H1 (cell line): ENCODE measurements around the gene MGRN1. TPM values are rescaled to one million over a fixed set of nuclear protein-coding genes. Genes with fewer than 3 reads are reported as not detected.

ENCODE experiments used
- CTCF ChIA-PET: fragments of 300-600 bp; sonication (Branson Sonifier 250); formaldehyde crosslinking; loops from one replicate; lab custom pipeline; 2021; ENCODE audit not compliant: partially characterized antibody; lab: Charles Lee
- POLR2A ChIA-PET: fragments of 300-600 bp; sonication (Branson Sonifier 250); formaldehyde crosslinking; loops from one replicate; lab custom pipeline; 2021; ENCODE audit warnings: inconsistent platforms; ENCODE audit not compliant: partially characterized antibody; lab: Charles Lee
- DNase-seq, 2 experiments: peaks; one replicate each; pipeline versions ENCODE4 v3.0.0 to v3.0.0-alpha.2; 2010 to 2022; ENCODE audit warnings: low spot score in 2 of 2, low read depth in 1 of 2, mixed read lengths in 1 of 2
- FAIRE-seq: peaks from 2 replicates; lab custom pipeline; 2011; peaks lifted over from hg19 to GRCh38; lab: Jason Lieb, UNC
- H2AFZ ChIP-seq: 2 replicates; pipeline ENCODE4 v1.8.1; 2012; ENCODE audit warnings: low read length, inconsistent platforms
- H2AK5ac ChIP-seq: 2 replicates; pipeline ENCODE4 v1.6.1; 2013; ENCODE audit warnings: low read depth, low read length
- H2BK120ac ChIP-seq: replicated peaks from 2 replicates; pipeline ENCODE3; 2013; ENCODE audit warnings: low read depth, low read length, inconsistent platforms
- H2BK12ac ChIP-seq: 2 replicates; pipeline ENCODE4 v1.6.1; 2013; ENCODE audit warnings: low read depth, low read length
- H2BK15ac ChIP-seq: 2 replicates; pipeline ENCODE4 v1.6.1; 2013; ENCODE audit warnings: low read length
- H2BK20ac ChIP-seq: 2 replicates; pipeline ENCODE4 v1.6.1; 2013; ENCODE audit warnings: low read length
- H2BK5ac ChIP-seq: 2 replicates; pipeline ENCODE4 v1.6.1; 2013; ENCODE audit warnings: low read depth, low read length
- H3K14ac ChIP-seq: 2 replicates; pipeline ENCODE4 v1.6.1; 2013; ENCODE audit warnings: inconsistent platforms; ENCODE audit not compliant: insufficient read length
- H3K18ac ChIP-seq: 2 replicates; pipeline ENCODE4 v1.6.1; 2013; ENCODE audit warnings: low read length; ENCODE audit errors: extremely low read depth
- H3K23ac ChIP-seq: 2 replicates; pipeline ENCODE4 v1.6.1; 2013; ENCODE audit warnings: inconsistent platforms; ENCODE audit not compliant: insufficient read length
- H3K23me2 ChIP-seq: 2 replicates; pipeline ENCODE4 v1.6.1; 2013; ENCODE audit warnings: low read depth, low read length
- H3K27ac ChIP-seq: 2 replicates; pipeline ENCODE4 v1.6.1; 2011; ENCODE audit warnings: low read depth, low read length, inconsistent platforms
- H3K27me3 ChIP-seq, 4 experiments: replicated peaks in 1 of 4; 1 replicate in 1 of 4; 2 replicates in 3 of 4; pipeline versions ENCODE4 v1.6.1 to v1.8.1; 2011 to 2013; ENCODE audit warnings: low read length in 3 of 4, mild to moderate bottlenecking in 3 of 4, inconsistent platforms in 2 of 4, mixed read lengths in 2 of 4, moderate library complexity in 1 of 4; ENCODE audit not compliant: control insufficient read depth in 3 of 4, insufficient read depth in 3 of 4; ENCODE audit errors: extremely low read depth in 1 of 4
- H3K36me3 ChIP-seq, 4 experiments: 2 replicates each; pipeline versions ENCODE4 v1.6.1 to v1.8.1; 2011 to 2013; ENCODE audit warnings: mild to moderate bottlenecking in 4 of 4, low read length in 3 of 4, moderate library complexity in 2 of 4, control low read depth in 1 of 4, inconsistent platforms in 1 of 4; ENCODE audit not compliant: insufficient read depth in 4 of 4, control insufficient read depth in 2 of 4
- H3K4ac ChIP-seq: replicated peaks from 2 replicates; pipeline ENCODE3; 2013; ENCODE audit warnings: low read length, low read depth, mixed read lengths, inconsistent platforms; ENCODE audit not compliant: insufficient read length
- H3K4me1 ChIP-seq, 4 experiments: replicated peaks in 1 of 4; 1 replicate in 1 of 4; 2 replicates in 3 of 4; pipeline versions ENCODE4 v1.6.1 to v1.8.1; 2011 to 2013; ENCODE audit warnings: low read length in 3 of 4, inconsistent platforms in 2 of 4, mixed read lengths in 1 of 4; ENCODE audit not compliant: insufficient read depth in 4 of 4, control insufficient read depth in 3 of 4
- H3K4me2 ChIP-seq, 2 experiments: 2 replicates each; pipeline versions ENCODE4 v1.6.1 to v1.8.1; 2011 to 2013; ENCODE audit warnings: low read depth in 2 of 2, low read length in 2 of 2, control low read depth in 1 of 2, inconsistent platforms in 1 of 2, mild to moderate bottlenecking in 1 of 2; ENCODE audit not compliant: insufficient read depth in 1 of 2
- H3K4me3 ChIP-seq, 4 experiments: fragments of 200-600, 300-600 bp in 1 of 4; sonication (generic), shearing (Covaris generic), sonication (Bioruptor Twin) in 1 of 4; 2 replicates each; pipeline versions ENCODE4 v1.5.1 to v1.8.1; 2011 to 2016; ENCODE audit warnings: low read length in 4 of 4, low read depth in 3 of 4, control low read depth in 2 of 4, inconsistent platforms in 2 of 4, mild to moderate bottlenecking in 2 of 4, mixed read lengths in 1 of 4, moderate library complexity in 1 of 4; ENCODE audit not compliant: insufficient read depth in 2 of 4; ENCODE audit errors: extremely low read depth in 1 of 4
- H3K56ac ChIP-seq: replicated peaks from 2 replicates; pipeline ENCODE3; 2013; ENCODE audit warnings: low read depth, mild to moderate bottlenecking, mixed read lengths, low read length, inconsistent platforms; ENCODE audit not compliant: insufficient read length
- H3K79me1 ChIP-seq: 2 replicates; pipeline ENCODE4 v1.6.1; 2013; ENCODE audit warnings: low read depth, low read length, control low read depth
- H3K79me2 ChIP-seq, 2 experiments: 2 replicates each; pipeline versions ENCODE4 v1.6.1 to v1.8.1; 2012 to 2013; ENCODE audit warnings: low read length in 2 of 2, mild to moderate bottlenecking in 2 of 2, inconsistent platforms in 1 of 2; ENCODE audit not compliant: insufficient read depth in 2 of 2, control insufficient read depth in 1 of 2
- H3K9ac ChIP-seq, 4 experiments: replicated peaks in 1 of 4; 1 replicate in 1 of 4; 2 replicates in 3 of 4; pipeline versions ENCODE4 v1.6.1 to v1.8.1; 2011 to 2013; ENCODE audit warnings: low read depth in 3 of 4, low read length in 3 of 4, control low read depth in 2 of 4, mild to moderate bottlenecking in 2 of 4, moderate library complexity in 2 of 4, inconsistent platforms in 1 of 4; ENCODE audit errors: extremely low read depth in 1 of 4
- H3K9me3 ChIP-seq, 2 experiments: 2 replicates each; pipeline versions ENCODE4 v1.6.1 to v1.8.1; 2012 to 2013; ENCODE audit warnings: mild to moderate bottlenecking in 2 of 2, moderate library complexity in 2 of 2, control low read depth in 1 of 2, inconsistent platforms in 1 of 2, low read depth in 1 of 2, low read length in 1 of 2, mixed read lengths in 1 of 2; ENCODE audit not compliant: insufficient read depth in 2 of 2
- H4K20me1 ChIP-seq, 2 experiments: replicated peaks in 1 of 2; 2 replicates each; pipeline versions ENCODE3 to v1.8.1; 2011 to 2013; ENCODE audit warnings: inconsistent platforms in 2 of 2, low read length in 2 of 2, mild to moderate bottlenecking in 1 of 2; ENCODE audit not compliant: insufficient read depth in 2 of 2, control insufficient read depth in 1 of 2
- H4K5ac ChIP-seq: 2 replicates; pipeline ENCODE4 v1.6.1; 2013; ENCODE audit warnings: low read length, low read depth, mixed read lengths, inconsistent platforms; ENCODE audit not compliant: insufficient read length
- H4K8ac ChIP-seq: 2 replicates; pipeline ENCODE4 v1.8.0; 2013; ENCODE audit warnings: mild to moderate bottlenecking, moderate library complexity, low read length, inconsistent platforms; ENCODE audit not compliant: insufficient read depth; ENCODE audit errors: extremely low read depth
- H4K91ac ChIP-seq: replicated peaks from 2 replicates; pipeline ENCODE3; 2013; ENCODE audit warnings: low read length, mixed read lengths, inconsistent platforms; ENCODE audit not compliant: insufficient read length
- WGBS, 2 experiments: shearing (Covaris generic) in 1 of 2; methylation state at CpG; one replicate each; pipeline versions ENCODE4 v1.1.6 to v1.1.7; 2013 to 2015; ENCODE audit warnings: low lambda C conversion rate in 2 of 2, mixed read lengths in 2 of 2, inconsistent platforms in 1 of 2, low coverage in 1 of 2, missing lambda C conversion rate in 1 of 2; ENCODE audit not compliant: insufficient replicate concordance in 2 of 2, insufficient coverage in 1 of 2, insufficient read length in 1 of 2; ENCODE audit errors: extremely low coverage in 1 of 2, missing lambda C conversion rate in 1 of 2; 5-methylcytosine and 5-hydroxymethylcytosine counted together
- polyA plus RNA-seq, 7 experiments: library from polyadenylated mRNA; depleted of rRNA in 3 of 7; stranded (reverse) in 5 of 7; unstranded in 2 of 7; fragments of >200 nt in 5 of 7; fragments of 200-250 nt in 2 of 7; gene quantifications; 1 replicate in 5 of 7; 2 replicates in 1 of 7; 4 replicates in 1 of 7; pipeline versions ENCODE4 v1.2.1 to v1.2.3, GENCODE V29; 2011 to 2013; ENCODE audit warnings: missing spikeins in 2 of 7, mixed read lengths in 2 of 7
- total RNA-seq: library from RNA; stranded (reverse); fragmentation: NEBNext Ultra II Directional; extraction: Animal tissue kit (Norgen Biotek cat#: 25700); gene quantifications from 2 replicates; pipeline ENCODE4 v1.2.1, GENCODE V29; 2021

The MGRN1 gene
- total and polyA plus RNA-seq, 2 of the 8 experiments (the other 6 are each of a cell fraction or from before 2014, with no cell fraction given), result 15.0 to 82.3 TPM

- ChIA-PET CTCF (interaction anchor here (0.7 to 2.8 kb wide), 12 partner anchors 9 to 260 kb away, joined by 3 to 13 read pairs (median 4); no protein-coding TSS in a partner anchor), POLR2A (interaction anchor here (0.6 to 5.4 kb wide), 13 partner anchors 10 to 152 kb away, joined by 3 to 59 read pairs (median 3); partner anchors contain the start of genes ANKS3, DNAAF8, GLYR1 and SEPTIN12)
- Histone ChIP-seq H2BK15ac (no peak overlapping the region), H3K14ac (no peak overlapping the region), H4K8ac (peak overlapping the region; percentile 51; the same call in 1 of the 2 replicates), H2BK20ac (no peak overlapping the region), H3K27ac (no peak overlapping the region), H4K5ac (no peak overlapping the region), H3K4ac (no peak overlapping the region), H3K79me1 (no peaks in the 10 kb centered on the region), H2BK120ac (no peak overlapping the region), H3K18ac (no peak overlapping the region), H3K9me3 (no peaks in the 10 kb centered on the region), H3K56ac (no peak overlapping the region), H3K36me3 (peaks cover 17 to 32% (median 28%) of the 10 kb centered on the region in 4 experiments), H2BK5ac (no peak overlapping the region; the same call in 1 of the 2 replicates), H3K4me3 (no peak overlapping the region), H2AFZ (no peak overlapping the region), H3K27me3 (no peaks in the 10 kb centered on the region), H3K4me2 (no peak overlapping the region), H3K23ac (no peak overlapping the region), H4K91ac (no peak overlapping the region), H3K79me2 (peaks cover 0 to 2% of the 10 kb centered on the region in 2 experiments; a peak in 1 of 4 replicates), H3K4me1 (peaks cover 0 to 7% (median 5%) of the 10 kb centered on the region in 4 experiments; a peak in 4 of 7 replicates), H4K20me1 (peaks cover 0 to 20% of the 10 kb centered on the region in 2 experiments), H2BK12ac (no peak overlapping the region), H3K23me2 (peaks cover 8% of the 10 kb centered on the region; the same call in 1 of the 2 replicates), H3K9ac (no peak overlapping the region), H2AK5ac (no peak overlapping the region)
- no peak for DNase-seq
- FAIRE-seq, result no peak
- 92% methylated on average over 12 of the region's 12 CpGs; no CpG with 5 or more reads in 1 of the 2 experiments for WGBS, 2 experiments
These were observed 71.0 kb downstream of the MGRN1 start for GRCh38 chr16:4695473-4696171.
